Measurements from ENCODE around the gene CDK18.

Gene CDK18

GRCh38 chr1:205502111-205502810 is 2.2 kb upstream of the CDK18 start:
- DNase-seq (ENCODE audit: low read depth in 1 of 2, low spot score in 1 of 2) = no peak

GRCh38 chr1:205502992-205503391 is 1.5 kb upstream of the CDK18 start:
- DNase-seq (ENCODE audit: low read depth in 1 of 2, low spot score in 1 of 2) = no peak

- DNase-seq (ENCODE audit: low read depth in 1 of 2, low spot score in 1 of 2) = no peak
Observed at GRCh38 chr1:205505076-205505729, 734 bp downstream of the CDK18 start.

- DNase-seq (ENCODE audit: low read depth in 1 of 2, low spot score in 1 of 2) = no peak
Observed at GRCh38 chr1:205505791-205506190, 1.3 kb downstream of the CDK18 start.

- no peak for DNase-seq (ENCODE audit: low read depth in 1 of 2, low spot score in 1 of 2)
Observed at GRCh38 chr1:205506409-205507200, 2.1 kb downstream of the CDK18 start.

GRCh38 chr1:205508227-205508714 is 3.8 kb downstream of the CDK18 start:
- no peak for DNase-seq (ENCODE audit: low read depth in 1 of 2, low spot score in 1 of 2)

- no peak for DNase-seq (ENCODE audit: low read depth in 1 of 2, low spot score in 1 of 2)
Observed at GRCh38 chr1:205510308-205510950, 6.0 kb downstream of the CDK18 start.

- DNase-seq (ENCODE audit: low read depth in 1 of 2, low spot score in 1 of 2) = no peak
Observed at GRCh38 chr1:205510951-205511330, 6.5 kb downstream of the CDK18 start.

GRCh38 chr1:205512059-205513045 is 7.9 kb downstream of the CDK18 start:
- DNase-seq (ENCODE audit: low read depth in 1 of 2, low spot score in 1 of 2) = no peak

GRCh38 chr1:205513774-205514173 is 9.3 kb downstream of the CDK18 start:
- no peak for DNase-seq (ENCODE audit: low read depth in 1 of 2, low spot score in 1 of 2)

- DNase-seq (ENCODE audit: low read depth in 1 of 2, low spot score in 1 of 2) = no peak
Observed at GRCh38 chr1:205514211-205515142, 10.0 kb downstream of the CDK18 start.

- DNase-seq (ENCODE audit: low read depth in 1 of 2, low spot score in 1 of 2) = no peak
Observed at GRCh38 chr1:205515781-205516253, 11.3 kb downstream of the CDK18 start.

GRCh38 chr1:205516362-205516761 is 11.9 kb downstream of the CDK18 start:
- no peak for DNase-seq (ENCODE audit: low read depth in 1 of 2, low spot score in 1 of 2)

GRCh38 chr1:205517288-205517687 is 12.8 kb downstream of the CDK18 start:
- DNase-seq (ENCODE audit: low read depth in 1 of 2, low spot score in 1 of 2) = no peak

GRCh38 chr1:205517763-205518162 is 13.3 kb downstream of the CDK18 start:
- no peak for DNase-seq (ENCODE audit: low read depth in 1 of 2, low spot score in 1 of 2)

- DNase-seq (ENCODE audit: low read depth in 1 of 2, low spot score in 1 of 2) = no peak
Observed at GRCh38 chr1:205518661-205519540, 14.4 kb downstream of the CDK18 start.

GRCh38 chr1:205519541-205520131 is 15.2 kb downstream of the CDK18 start:
- no peak for DNase-seq (ENCODE audit: low read depth in 1 of 2, low spot score in 1 of 2)

- no peak for DNase-seq (ENCODE audit: low read depth in 1 of 2, low spot score in 1 of 2)
Observed at GRCh38 chr1:205520709-205521108, 16.2 kb downstream of the CDK18 start.

Measured in stimulated activated CD4-positive, alpha-beta T cell treated with anti-CD3 and anti-CD28 coated beads, Interleukin-15, amount 100 ng/mL, for 1 hour (primary cell).